SK-N-SH (cell line): Measurements from ENCODE around the gene ATXN7L2.

Source experiments
- CTCF ChIP-seq: fragments of 200-600 bp; sonication (generic); IDR thresholded peaks from 2 replicates; pipeline ENCODE4 v1.6.1; 2017; ENCODE audit warnings: antibody characterized with exemption, mild to moderate bottlenecking, moderate library complexity
- MAX ChIP-seq: IDR thresholded peaks from 2 replicates; pipeline ENCODE4 v1.4.0; 2012; ENCODE audit warnings: low read depth
- POLR2AphosphoS5 ChIP-seq: IDR thresholded peaks from 2 replicates; pipeline ENCODE4 v1.6.1; 2012; ENCODE audit warnings: low read depth, low read length

- TF ChIP-seq CTCF: peak; percentile 15; the same call in 1 of the 2 replicates
- no peak for TF ChIP-seq POLR2AphosphoS5
- no peak for TF ChIP-seq MAX
Measured at GRCh38 chr1:109482791-109483671, 674 bp upstream of the ATXN7L2 start.
